HG03066 (cell line): ENCODE data around the gene ERCC6L2.

ENCODE experiments used
- ATAC-seq: cut with Tn5 transposase; IDR thresholded peaks from one replicate; pipeline ENCODE4 v1.9.1; 2021; ENCODE audit warnings: low read depth; ENCODE audit not compliant: unreplicated experiment

The ERCC6L2 gene

GRCh38 chr9:95912773-95913172 is 37.3 kb downstream of the ERCC6L2 start:
- no peak for ATAC-seq

DNA sequence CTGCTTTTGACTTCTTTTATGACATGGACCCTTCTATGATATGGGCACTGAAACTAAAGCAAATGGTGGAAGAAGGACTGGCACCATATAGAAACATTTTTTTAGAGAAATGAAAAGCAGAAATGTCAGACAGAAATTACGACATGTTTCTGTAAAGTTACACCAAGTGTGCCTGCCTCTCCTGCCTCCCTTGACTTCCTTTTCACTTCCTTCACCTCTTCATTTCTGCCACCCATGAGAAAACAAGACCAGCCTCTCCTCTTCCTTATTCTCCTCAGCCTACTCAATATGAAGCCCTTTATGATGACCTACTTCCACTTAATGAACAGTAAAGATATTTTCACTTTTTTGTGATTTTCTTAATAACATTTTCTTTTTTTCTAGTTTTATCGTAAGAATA is 44.5 kb downstream of the ERCC6L2 start:
- ATAC-seq = no peak

- no peak for ATAC-seq
These were observed 48.3 kb downstream of the ERCC6L2 start for GRCh38 chr9:95923794-95924193.

DNA sequence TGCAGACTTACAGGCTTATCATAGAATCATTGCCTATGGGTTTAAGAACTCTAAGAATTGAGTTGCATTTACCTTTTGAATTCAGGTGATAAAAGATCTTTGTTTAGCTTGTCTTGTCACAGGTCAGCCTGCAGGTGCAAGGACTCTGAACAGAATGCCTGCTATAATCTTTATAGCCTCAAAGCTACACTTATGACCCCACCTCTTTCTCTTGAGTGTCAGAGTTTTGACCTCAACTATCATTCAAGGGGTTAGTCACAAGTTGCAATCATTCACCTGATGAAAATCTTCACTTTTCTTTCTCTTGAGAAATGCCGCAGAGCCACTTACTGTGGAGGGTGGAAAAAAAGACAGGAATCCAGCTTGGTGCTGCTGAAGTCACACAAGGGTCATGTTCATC is 49.5 kb downstream of the ERCC6L2 start:
- ATAC-seq = no peak

DNA sequence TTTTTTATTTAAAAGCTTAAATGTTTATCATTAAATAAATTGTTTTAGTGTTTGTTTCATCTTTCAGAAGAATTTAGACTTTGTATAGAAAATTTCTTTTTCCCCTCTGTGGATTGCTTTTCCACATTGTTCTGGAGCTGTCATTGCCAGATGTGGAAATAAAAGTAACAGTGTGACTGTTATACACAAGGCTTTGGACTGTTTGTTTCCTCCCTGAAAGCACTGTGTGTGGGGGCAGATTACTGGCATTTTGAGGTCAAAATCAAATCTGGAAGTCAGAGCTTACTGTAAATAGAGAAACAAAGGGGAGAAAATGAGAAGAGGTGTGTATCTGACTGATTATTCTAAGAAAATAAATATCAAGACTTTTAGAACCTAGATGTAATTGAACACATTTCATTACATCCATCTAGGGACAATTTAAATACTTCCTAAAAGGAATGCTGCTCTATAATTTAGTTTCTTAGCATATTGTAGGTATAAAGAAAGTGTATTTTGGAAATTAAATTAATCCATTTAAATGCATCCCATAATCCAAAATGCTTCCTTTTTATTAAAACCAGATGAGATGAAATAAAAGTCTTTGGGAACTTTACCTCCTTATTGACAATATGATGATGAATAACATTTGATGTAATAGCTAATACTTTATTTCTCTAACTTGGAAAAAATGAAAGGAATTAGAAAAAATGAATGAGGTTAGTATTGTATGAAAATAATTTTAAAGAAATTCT is 51.9 kb downstream of the ERCC6L2 start:
- no peak for ATAC-seq

DNA sequence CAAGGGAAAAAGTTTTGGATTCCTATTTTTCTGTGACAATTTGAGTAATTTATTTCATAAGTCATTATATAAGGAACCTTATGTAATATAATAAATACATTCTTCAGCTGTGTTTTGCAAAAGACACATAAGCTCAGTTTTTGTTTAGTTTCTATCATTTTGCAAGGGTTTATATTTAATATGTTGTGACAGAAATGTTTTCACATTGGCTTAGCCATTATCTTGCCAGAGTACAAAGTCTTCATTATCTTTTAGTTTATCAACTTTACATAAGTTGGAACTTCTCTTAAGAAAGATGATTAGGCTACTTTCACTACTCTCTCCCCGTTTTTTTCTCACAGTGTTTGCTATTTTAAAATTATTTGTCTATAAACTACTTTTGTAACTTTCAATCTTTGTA is 54.8 kb downstream of the ERCC6L2 start:
- ATAC-seq = no peak

DNA sequence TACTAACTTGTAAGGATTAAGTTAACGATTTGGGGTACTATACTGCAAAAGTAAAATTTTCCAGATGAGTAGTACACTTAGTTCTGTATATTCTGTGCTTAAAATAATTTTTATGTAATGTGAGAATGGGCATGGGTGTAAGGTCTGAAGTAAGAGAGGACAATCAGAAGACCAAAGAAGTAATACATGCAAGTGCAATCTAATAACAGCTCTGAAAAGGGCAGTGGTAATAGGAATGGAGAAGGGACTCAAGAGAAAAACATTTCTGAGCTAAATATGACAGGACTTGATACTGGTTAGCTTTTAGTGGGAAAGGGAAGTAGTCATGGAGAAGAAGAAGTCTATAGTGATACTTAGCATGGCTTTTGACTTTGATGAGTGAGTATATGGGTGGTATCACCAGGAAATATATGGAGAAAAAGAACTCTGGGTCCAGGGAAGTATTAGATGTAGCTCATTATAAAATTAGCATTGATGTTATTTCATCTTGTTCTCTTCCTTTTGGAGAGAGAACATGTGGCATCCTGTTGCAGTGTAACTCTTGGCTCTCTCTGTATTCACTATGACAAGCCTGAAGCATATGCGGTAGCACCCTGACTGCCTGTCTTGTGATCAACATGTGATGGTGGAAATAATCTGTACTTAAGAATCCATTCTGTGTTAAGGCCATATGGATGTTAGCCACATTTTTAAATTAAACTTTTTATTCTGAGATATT is 60.5 kb downstream of the ERCC6L2 start:
- ATAC-seq = no peak

- ATAC-seq = no peak
These were observed 61.1 kb downstream of the ERCC6L2 start for GRCh38 chr9:95936579-95937075.

GRCh38 chr9:95937131-95937530 is 61.6 kb downstream of the ERCC6L2 start:
- ATAC-seq = no peak

DNA sequence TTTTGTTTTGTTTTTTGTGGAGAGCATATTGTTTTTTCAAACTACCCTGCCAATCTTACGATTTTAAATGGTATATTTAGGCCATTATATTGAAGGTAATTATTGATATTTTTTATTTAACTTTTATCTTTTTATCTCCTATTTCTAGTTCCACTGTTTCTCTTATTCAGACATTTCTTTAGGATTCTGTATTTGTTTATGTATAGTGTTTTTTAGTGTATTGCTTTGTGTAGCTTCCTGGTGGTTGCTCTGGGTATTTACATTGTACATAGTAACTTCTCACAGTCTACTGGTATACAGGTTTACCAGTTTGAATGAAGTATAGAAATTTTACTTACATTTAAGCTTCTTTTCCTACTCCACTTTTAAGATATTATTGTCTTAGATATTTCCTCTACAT is 63.2 kb downstream of the ERCC6L2 start:
- ATAC-seq = no peak

DNA sequence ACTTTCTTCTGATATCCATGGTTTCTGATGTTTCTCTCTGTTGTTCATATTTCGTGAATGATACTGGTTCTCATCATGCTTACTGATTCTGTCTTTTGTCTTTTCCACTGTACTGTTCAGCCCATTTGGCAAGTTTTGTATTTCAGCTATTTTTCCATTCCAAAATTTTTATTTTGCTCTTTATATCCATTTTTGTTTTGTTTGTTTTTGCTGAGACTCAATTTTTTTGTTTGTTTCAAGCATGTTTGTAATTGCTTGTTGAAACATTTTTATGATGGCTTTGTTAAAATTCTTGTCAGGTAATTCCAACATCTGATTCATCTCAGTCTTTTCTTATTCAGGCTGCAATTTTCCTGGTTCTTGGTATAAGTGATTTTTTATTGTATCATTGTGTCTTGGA is 64.0 kb downstream of the ERCC6L2 start:
- no peak for ATAC-seq

DNA sequence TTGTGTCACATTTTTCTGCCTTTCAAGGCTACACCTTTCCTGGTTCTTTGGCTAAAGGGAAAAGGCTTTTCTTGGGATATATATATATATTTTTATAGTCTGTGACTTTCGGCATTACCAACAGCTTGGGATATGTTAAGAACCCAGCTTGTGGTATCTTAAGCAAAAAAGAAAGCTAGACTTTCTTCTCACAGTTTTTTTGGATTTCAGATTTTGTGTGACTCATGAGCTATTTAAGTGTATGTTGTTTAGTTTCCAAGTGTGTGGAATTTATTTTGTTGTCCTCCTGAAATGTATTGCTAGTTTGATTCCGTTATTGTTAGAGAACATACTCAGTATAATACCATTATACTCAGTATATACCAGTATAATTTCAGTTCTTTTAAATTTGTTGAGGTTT is 64.8 kb downstream of the ERCC6L2 start:
- ATAC-seq = no peak

DNA sequence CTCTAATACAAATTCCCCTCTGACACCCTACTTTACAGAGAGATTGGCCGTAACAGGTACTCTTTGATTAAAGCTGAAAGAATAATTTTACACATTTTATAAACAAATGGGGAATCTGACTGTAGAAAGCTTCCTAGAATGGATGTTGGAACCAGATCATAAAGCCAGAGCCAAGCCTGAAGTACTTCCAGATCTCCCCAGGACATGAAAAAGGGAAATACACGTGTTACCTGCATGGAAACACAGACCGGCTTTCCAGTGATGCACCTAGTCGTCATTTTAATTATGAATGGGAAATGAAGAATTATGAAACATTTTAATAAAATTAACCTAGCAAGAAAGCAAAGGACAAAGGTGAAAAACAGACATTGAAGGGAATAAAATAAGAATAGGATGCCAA is 66.5 kb downstream of the ERCC6L2 start:
- no peak for ATAC-seq

GRCh38 chr9:95947118-95947517 is 71.6 kb downstream of the ERCC6L2 start:
- ATAC-seq = no peak

GRCh38 chr9:95952471-95952870 is 77.0 kb downstream of the ERCC6L2 start:
- no peak for ATAC-seq

DNA sequence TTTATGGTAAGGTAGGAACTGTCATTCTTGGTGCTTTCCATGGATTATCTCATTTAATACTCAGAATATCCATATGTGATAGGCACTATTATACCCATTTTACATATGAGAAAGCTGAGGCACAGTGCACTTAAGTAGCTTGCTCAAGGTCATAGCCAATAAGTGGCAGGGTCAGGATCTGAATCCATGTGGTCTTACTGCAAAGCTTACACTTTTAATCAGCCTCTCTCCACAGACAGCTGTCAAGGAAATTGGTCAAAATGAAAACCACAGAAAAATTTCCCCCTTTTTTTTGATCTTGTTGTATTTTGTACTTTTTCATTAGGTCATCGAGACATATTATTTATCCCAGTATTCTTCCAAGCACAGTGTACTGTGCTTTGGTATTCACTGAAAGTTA is 78.5 kb downstream of the ERCC6L2 start:
- ATAC-seq = no peak

DNA sequence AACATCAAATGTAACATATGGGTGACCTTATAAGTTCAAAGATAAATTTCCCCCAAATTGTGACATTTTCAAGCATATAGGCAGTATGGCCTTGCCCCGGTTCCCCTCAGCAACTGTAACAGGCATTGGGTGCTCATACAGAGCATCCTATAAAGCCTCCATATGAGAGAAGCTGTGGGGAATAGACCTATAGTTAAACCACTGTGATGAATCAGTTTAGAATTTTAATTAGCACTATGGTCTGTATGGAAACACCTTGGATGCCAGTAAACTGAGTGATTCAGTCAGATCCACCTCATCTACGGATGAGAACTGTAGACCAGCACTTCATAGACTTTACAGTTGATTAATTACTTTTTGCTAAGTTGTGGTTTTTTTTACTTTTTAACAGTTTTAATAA is 79.4 kb downstream of the ERCC6L2 start:
- no peak for ATAC-seq

DNA sequence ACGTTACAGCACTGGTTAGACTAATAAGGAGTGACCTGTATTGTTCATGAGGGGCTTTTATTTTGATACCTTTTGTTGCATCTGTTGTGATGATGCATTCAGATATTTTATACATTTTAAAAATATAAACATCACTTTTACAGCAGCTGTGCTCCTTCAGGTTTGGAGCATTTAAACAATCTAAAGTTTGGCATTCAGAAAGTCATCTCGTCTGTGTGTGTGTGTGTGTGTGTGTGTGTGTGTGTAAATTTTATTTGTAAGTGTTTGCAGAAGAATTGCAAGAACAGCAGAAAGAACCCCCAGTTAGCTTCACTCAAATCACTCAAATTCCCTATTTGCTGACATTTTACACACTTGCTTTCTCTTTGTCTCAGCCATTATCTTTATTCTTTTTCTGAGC is 87.4 kb downstream of the ERCC6L2 start:
- ATAC-seq = no peak

GRCh38 chr9:95963659-95964058 is 88.2 kb downstream of the ERCC6L2 start:
- ATAC-seq = no peak

GRCh38 chr9:95966306-95966705 is 90.8 kb downstream of the ERCC6L2 start:
- no peak for ATAC-seq

GRCh38 chr9:95970317-95970716 is 94.8 kb downstream of the ERCC6L2 start:
- no peak for ATAC-seq

- no peak for ATAC-seq
These were observed 96.3 kb downstream of the ERCC6L2 start for GRCh38 chr9:95971815-95972214.
